GDM1 (cell line): ENCODE data around the gene HGD.
"Not testable (repeated sequence)": the region's sequence is repeated elsewhere in the genome, so short reads cannot be mapped to it uniquely, and the experiment has no call there.

ENCODE experiments used
- DNase-seq: peaks from one replicate; lab custom pipeline; 2025; lab: John Stamatoyannopoulos, UW

Gene HGD

DNA sequence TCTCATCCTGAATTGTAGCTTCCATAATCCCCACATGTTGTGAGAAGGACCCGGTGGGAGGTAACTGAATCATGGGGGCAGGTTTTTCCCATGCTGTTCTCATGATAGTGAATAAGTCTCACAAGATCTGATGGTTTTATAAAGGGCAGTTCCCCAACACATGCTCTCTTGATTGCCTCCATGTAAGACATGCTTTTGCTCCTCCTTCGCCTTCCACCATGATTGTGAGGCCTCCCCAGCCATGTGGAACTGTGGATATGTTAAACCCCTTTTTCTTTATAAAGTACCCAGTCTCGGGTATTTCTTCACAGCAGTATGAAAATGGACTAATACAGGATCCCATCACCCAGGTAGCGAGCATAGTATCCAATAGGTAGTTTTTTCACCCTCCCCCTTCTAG is 43.2 kb downstream of the HGD start:
- DNase-seq, result not testable (repeated sequence)

- peak; percentile 34 for DNase-seq
Observed at GRCh38 chr3:120637851-120638559, 44.0 kb downstream of the HGD start.

DNA sequence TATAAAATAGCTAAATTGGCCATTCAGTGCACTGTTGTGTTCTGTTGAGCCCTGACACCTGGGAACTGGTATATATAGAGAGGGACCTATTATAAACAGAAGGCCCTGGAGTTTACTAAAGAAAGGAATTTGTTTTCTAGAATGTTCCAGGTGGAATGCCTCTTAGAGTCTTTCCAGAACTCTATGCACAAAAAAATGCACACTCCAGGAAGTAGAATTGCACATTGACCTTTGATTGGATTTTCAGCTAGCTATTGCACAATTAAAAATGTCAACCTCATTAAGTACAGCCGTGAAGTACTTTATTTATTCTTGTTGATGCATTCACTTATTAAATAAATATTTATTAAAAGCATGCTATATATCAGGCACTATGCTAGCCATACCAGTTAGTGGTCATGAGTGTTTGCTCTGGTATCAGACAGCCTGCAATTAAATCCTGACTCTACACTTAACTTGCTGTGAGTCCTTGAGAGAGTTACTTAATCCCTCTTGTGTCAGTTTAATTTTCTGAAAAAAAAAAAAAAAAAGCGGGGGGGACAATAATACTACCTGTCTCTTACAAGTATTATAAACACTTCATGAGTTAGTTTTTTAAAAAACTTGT is 45.1 kb downstream of the HGD start:
- no peak for DNase-seq

DNA sequence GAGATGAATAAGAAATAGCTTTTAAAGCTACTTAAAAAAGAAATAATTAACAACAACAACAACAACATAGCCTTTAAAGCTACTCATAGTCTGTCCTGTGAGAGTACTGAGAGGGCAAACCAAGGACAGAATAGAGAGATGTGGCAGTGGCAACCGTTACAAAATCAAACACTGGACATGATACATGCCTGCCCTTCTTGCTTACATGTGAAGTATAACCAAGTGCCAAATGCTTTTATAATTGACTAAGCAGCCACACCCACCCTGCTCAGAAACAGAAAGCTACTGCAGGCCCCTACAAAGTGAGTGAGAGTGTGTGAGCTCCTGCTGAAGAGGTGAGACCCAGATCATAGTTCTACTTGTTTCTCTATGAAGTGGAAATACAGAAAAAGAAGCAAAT is 47.5 kb downstream of the HGD start:
- no peak for DNase-seq

DNA sequence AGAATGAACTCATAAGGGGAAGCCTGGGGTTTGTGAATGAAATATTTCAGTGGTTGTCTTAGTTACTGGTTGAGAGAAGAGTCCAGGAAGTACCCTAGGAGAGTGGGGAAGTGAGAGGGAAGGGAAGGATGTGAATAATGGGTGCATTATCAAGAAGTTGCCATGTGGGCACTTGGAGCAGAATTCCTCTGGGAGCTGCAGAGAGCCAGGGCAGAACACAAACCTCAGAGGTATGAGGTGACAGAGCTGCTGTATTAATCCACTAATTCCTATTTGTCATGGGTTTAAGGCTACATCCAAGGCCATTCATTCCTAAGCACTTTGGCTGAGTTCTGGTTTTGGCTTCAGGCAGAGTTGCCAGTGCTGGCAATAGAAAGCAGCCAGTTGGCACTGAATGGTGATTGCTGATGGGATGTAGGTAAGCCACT is 56.9 kb downstream of the HGD start:
- DNase-seq, result no peak

GRCh38 chr3:120623727-120624093 is 58.3 kb downstream of the HGD start:
- DNase-seq, result no peak

- DNase-seq, result no peak
Observed at GRCh38 chr3:120622870-120623726, 58.9 kb downstream of the HGD start.

- DNase-seq, result no peak
Observed at GRCh38 chr3:120622457-120622856, 59.6 kb downstream of the HGD start.

- not testable (repeated sequence) for DNase-seq
Observed at GRCh38 chr3:120616745-120617144, 65.3 kb downstream of the HGD start.

DNA sequence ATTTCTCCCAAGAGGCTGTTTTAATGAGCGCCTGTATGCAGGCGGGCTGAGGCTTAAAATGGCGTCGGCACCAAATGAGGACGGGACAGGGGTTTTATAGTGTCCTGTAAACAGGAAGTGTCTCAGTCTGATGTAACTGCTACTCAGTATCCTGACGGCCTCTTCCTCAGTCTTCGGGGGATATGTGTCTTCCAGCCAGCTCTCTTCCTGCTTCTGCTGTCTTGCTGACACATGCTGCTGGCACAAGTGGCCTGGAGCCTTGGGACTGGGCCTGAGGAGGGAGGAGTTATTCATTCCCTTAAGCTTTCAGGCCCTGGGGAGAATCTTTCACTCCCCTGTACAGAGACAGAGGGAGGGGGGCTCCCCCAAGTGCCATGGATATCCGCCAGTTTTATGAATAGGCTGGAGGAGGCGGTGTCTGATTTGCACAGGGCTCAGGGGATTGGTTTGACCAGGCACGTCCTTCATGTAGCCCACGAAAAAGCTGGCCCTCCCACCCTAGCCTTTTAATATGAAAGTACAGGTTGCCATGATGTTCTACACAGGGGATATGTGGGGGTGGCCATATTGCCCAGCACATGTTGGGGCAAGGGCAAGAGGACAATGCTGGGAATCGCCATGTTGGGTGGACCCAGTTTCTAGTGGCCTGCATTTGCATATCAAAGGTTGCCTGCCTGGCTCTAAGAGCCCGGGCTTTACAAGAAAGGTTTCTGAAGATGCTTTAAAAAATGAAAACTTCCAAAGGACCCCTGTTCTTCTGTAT is 66.0 kb downstream of the HGD start:
- DNase-seq, result no peak

DNA sequence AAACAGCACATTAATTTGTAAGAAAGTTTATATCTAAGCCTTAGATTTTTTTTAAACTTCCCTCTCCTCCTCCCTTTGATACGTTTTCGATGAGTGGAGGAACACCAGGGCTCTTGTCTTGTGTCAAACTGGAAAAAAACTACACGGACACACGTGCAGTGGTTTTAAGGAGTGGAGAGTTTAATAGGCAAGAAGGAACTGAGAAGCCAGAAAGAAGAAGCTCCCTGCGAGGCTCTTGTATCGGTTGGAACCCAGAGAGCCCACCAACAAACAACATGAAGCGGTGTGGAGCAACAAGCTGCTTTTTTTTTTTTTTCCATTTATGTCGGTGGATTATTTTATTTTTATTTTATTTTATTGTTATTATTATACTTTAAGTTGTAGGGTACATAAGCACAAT is 67.3 kb downstream of the HGD start:
- DNase-seq, result no peak

GRCh38 chr3:120608506-120608905 is 73.5 kb downstream of the HGD start:
- no peak for DNase-seq

DNA sequence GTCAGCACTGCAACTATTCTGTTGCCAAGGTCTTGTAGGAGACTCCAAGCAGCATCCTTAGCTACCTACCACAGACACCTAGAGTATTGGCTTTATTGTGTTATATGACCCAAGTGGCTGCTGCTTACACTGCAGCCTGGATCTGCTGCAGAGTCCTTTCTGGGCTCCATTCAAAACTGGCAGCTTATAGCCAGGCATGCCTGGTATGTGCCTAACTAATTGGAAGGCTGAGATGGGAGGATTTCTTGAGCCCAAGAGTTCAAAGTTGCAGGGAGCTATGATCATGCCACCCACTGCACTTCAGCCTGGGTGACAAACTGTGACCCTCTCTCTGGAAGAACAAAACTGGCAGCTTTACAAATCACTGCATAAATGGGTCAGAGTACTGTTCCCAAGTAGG is 77.3 kb downstream of the HGD start:
- no peak for DNase-seq

DNA sequence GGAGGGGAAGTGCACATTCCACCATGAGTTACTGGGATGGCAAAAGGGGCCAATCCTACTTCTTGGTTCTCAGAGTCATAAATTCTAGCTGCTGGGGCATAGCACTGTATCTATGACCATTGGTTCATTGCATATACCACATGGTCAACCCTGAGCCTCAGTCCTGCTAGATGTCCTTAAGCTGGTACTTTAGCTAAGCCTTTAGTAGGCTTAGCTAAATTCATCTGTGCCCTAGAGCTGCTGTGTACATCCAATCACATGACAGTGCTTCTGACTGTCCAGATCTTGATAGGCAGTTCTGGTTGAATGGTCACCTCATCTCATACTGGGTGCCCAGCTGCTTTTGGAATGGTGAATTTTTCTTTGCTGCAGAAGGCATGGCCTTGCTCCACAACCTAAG is 77.7 kb downstream of the HGD start:
- DNase-seq, result no peak

DNA sequence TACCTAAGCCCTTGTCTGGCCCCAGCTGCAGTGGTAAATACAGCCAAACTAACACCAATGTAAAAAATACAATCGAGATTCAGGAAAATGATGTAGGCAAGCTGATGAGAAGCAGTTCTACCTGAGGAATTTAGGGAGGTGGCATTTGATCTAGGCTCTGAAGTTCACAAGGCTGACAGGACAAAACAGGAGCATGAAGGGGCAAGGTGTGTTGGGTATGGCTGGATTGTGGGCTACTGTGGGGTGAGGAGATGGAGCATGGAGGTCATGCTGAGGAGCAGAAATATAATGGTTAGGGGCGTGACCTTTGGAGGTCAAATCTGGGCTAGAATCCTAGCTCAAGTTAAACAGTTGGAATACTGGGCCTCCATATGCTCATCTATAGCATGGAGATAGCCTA is 79.4 kb downstream of the HGD start:
- DNase-seq, result no peak

- DNase-seq, result no peak
Observed at GRCh38 chr3:120601554-120601953, 80.5 kb downstream of the HGD start.

DNA sequence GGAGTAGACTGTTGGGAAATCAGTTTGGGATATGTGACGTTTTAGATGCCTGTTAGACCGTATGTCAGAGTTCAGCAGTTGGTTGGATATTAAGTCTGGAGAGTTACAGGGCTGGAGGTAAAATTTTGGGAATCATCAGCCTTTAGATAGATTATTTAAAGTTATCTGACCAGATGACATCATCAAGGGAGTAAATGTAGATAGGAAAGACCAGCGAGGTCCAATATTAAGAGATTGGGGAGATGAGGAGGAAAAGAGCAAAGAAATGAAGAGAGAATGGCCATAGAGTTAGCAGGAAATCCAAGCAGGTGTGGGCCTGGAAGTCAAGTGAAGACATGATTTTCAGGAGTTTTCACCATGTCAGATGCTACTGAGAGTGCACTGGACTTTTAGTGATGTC is 82.8 kb downstream of the HGD start:
- no peak for DNase-seq

GRCh38 chr3:120597445-120598049 is 84.5 kb downstream of the HGD start:
- no peak for DNase-seq

- no peak for DNase-seq
Observed at GRCh38 chr3:120596853-120597223, 85.2 kb downstream of the HGD start.

GRCh38 chr3:120596116-120596852 is 85.8 kb downstream of the HGD start, which contains the start of gene NDUFB4:
Gene NDUFB4 (plus strand): TSS chr3:120596336. CDS start chr3:120596360, 24 bp downstream.
- peak; percentile 97 for DNase-seq

- DNase-seq, result no peak
Observed at GRCh38 chr3:120595788-120596115, 86.3 kb downstream of the HGD start.
